Posterior vena cava (tissue), 2 donors: ENCODE data around the gene SORBS2. TPM values are rescaled to one million over a fixed set of nuclear protein-coding genes. Genes with fewer than 3 reads are reported as not detected.
"Not testable (repeated sequence)": the region's sequence is repeated elsewhere in the genome, so short reads cannot be mapped to it uniquely, and the experiment has no call there.

Experiments used
- DNase-seq: peaks from one replicate; pipeline ENCODE4 v3.0.0-alpha.2; 2020; ENCODE audit warnings: low spot score
- intact Hi-C, 2 donors: fragments of 100-400 bp; cut with DNase I; formaldehyde crosslinking; loops; one replicate each; pipeline versions ENCODE4 v1.14.1 to v1.14.2; 2022 to 2023
- total RNA-seq, 2 donors: library from RNA; stranded (reverse); fragmentation: NEBNext Ultra II Directional; extraction: Animal tissue kit (Norgen Biotek cat#: 25700); gene quantifications; one replicate each; pipeline ENCODE4 v1.2.1, GENCODE V29; 2021
- donor health status: DM: yes; HTN: yes; CAD: no.
- donor health status: DM: yes; HTN: yes; CAD: no.

SORBS2 gene
- total RNA-seq, 2 donors from 2014 or later = 139 to 166 TPM

- intact Hi-C loops = no loop called here
- DNase-seq = no peak
Measured at GRCh38 chr4:185564349-185564748, 247.6 kb downstream of the SORBS2 start.

DNA sequence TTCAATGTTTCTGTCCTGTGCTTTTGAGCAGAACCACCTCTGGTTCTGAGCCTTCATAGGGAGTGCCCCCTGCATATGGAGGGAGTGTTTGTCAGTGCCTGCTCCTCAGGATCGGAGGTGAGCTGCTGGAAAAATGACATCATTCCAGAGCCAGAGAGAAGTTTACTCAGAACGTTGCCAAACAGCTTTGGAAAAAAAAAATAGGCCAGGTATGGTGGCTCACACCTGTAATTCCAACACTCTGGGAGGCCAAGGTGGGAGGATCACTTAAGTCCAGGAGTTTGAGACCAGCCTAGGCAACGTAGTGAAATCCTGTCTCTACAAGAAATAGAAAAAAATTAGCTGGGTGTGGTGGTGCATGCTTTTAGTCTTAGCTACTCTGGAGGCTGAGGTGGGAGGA is 249.5 kb downstream of the SORBS2 start:
- DNase-seq = no peak
- intact Hi-C loops = no loop called here

DNA sequence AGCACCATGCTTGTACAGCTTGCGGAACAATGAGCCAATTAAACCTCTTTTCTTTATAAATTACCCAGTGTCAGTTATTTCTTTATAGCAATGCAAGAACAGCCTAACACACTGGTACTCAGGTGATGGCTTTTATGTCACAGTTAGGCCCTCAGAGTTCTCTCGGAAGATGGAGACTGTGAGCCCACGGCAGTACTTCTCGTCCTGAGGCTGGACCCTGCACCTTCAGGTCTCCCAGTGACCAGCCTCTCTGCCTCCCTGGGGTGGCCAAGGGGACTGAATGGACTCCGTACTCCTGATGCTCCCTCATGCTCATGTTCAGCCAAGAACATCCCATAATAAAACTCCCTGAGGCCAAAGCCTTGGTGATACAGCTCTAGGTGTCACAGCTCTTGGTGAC is 251.7 kb downstream of the SORBS2 start:
- no peak for DNase-seq
- intact Hi-C loops = no loop called here

- intact Hi-C loops = no loop called here
- DNase-seq = no peak
Measured at GRCh38 chr4:185559915-185560281, 252.1 kb downstream of the SORBS2 start.

DNA sequence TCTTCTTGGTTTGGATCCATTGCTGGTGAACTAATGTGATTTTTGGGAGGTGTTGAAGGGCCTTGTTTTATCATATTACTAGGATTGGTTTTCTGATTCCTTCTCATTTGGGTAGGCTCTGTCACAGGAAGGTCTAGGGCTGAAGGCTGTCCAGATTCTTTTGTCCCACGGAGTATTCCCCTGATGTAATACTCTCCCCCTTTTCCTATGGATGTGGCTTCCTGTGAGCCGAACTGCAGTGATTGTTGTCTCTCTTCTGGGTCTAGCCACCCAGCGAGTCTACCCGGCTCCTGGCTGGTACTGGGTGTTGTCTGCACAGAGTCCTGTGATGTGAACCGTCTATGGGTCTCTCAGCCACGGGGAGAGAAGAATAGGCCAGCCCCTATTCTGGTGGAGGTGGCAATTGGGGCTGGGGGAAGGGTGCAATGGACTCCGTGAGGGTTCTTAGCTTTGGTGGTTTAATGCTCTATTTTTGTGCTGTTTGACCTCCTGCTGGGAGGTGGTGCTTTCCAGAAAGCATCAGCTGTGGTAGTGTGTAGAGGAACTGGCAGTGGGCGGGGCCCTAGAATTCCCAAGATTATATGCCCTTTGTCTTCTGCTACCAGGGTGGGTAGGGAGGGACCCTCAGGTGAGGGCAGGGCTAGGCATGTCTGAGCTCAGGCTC is 252.6 kb downstream of the SORBS2 start:
- DNase-seq, intact Hi-C loops: not testable (repeated sequence)

DNA sequence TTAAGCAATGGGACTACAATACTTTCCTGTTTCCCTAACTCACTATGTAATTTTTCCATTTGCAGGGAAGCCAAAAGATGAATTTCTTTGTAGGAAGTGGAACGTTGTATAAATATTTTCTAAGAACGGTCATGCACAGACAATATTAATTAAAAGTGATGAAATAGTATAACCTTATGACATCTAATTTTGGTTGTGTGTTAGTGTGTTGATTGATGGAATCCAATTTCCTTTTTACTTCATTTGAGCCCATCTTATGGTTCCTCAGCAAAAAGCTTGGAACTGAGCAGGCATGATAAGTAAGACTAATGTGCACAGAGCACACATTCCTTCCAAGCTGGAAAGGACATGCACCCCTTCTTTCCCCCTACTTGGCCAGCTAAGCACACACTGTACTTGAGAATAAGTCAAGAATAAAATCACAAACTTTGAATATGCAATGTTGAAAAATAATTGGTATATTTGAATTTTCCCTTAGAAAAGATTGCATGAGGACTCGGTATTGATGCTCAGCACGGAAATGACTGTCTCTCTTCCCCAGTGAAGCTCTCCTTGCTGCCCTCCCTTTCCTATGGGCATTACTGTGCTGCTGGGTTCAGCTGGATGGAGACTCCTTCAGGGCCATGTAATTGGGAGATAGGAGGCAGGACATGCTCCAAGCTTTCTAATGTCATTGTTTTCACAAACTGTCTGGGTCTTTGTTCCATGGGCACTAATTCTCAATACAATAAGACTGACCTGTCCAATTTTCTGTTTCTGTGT is 257.4 kb downstream of the SORBS2 start:
- no peak for DNase-seq
- intact Hi-C loops = no loop called here

- intact Hi-C loops = no loop called here
- no peak for DNase-seq
Measured at GRCh38 chr4:185552254-185552653, 259.7 kb downstream of the SORBS2 start.

DNA sequence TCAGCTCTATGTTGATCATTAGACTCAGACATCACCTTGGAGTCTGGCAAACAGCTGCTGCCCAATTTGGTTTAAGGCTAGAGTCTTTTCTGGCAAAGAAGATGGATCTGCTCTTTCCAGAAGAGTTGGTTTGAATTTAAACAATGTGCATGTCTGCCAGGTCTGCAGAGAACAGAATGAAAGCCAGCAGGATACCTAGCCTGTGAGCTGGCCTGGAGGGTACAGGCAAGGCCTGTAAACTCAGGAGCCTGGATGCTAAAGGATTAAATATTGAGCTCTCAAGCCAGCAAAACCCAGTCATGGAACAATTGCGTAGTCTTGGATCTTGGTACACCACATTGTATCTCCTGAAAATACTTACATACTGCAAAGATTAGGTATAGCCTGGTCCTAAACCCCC is 261.1 kb downstream of the SORBS2 start:
- intact Hi-C loops = no loop called here
- no peak for DNase-seq

- intact Hi-C loops = loop anchor here in 1 of 2 donors (5.0 kb wide), 1 partner anchor 1163 kb away; no protein-coding TSS in a partner anchor
- DNase-seq = no peak
Measured at GRCh38 chr4:185549095-185549639, 262.8 kb downstream of the SORBS2 start.

DNA sequence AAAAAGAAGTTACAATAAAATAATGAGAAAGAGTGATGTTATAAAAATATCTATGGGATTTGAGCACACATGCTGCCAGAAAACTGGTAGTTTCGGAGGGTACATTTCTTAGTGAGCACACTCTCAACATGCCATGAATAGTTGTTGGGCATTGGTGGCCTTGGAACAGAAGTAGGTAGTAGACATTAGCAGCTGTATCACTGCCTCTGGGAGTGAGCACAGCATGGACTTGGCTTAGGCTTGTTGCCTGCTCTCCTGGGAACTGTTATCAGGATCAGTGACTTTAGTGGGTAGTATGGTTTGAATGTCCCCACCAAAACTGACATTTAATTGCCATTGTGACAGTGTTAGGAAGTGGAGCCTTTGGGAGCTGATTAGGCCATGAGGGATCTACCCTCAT is 263.4 kb downstream of the SORBS2 start:
- no peak for DNase-seq
- intact Hi-C loops = loop anchor here in 1 of 2 donors (5.0 kb wide), 1 partner anchor 1164 kb away; no protein-coding TSS in a partner anchor

DNA sequence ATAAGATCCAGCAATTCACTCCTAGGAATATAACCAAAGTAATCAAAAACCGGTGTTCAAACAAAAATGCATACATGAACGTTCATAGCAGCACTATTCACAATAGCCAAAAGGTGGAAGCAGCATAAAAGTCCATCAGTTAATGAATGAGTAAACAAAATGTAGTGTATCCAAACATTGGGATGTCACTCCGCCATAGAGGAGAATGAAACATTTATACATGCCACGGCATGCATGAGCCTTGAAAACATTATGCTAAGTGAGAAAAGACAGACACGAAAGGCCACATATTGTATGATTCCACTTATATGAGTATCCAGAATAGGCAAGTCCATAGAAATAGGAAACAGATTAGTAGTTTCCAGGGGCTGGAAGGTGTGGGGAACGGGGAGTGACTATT is 265.7 kb downstream of the SORBS2 start:
- intact Hi-C loops = loop anchor here in 1 of 2 donors (5.0 kb wide), 1 partner anchor 1166 kb away; no protein-coding TSS in a partner anchor
- no peak for DNase-seq

GRCh38 chr4:185542626-185543315 is 269.2 kb downstream of the SORBS2 start:
- DNase-seq = peak; percentile 91
- intact Hi-C loops = no loop called here

- peak; percentile 94 for DNase-seq
- intact Hi-C loops = no loop called here
Measured at GRCh38 chr4:185541251-185541727, 270.7 kb downstream of the SORBS2 start.

DNA sequence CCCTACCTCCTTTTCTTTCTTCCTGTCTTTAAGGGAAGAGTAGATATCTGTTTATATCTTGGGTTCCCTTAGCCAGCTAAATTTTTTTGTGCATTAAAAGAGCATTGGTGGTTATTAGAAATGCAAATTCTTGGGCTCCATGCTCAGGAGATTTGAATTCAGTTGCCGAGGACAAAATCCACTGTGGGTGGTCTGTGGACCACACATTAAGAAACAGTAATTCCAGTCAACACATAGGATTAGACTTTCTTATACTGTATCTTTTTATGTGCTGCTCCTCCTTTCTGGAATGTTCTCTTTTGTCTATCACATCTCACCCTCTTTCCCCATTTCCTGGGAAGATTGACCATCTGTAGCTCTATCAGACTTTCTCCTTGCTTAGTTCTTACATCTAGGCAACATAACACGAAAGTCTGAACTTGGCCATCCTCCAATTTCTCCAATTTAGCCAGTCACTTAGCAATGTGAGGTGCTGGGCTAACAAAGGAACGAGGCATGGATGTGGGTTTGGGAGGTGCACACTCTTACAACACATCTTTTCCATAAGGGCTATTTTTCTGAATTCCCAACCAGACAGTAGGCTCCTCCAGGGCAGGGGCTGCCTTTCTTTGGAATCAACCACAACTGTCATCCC is 271.4 kb downstream of the SORBS2 start:
- intact Hi-C loops = no loop called here

GRCh38 chr4:185540040-185540439 is 272.0 kb downstream of the SORBS2 start:
- intact Hi-C loops = no loop called here

More for the DNA sequence above, 271.4 kb downstream of the SORBS2 start:
- DNase-seq = no peak

DNA sequence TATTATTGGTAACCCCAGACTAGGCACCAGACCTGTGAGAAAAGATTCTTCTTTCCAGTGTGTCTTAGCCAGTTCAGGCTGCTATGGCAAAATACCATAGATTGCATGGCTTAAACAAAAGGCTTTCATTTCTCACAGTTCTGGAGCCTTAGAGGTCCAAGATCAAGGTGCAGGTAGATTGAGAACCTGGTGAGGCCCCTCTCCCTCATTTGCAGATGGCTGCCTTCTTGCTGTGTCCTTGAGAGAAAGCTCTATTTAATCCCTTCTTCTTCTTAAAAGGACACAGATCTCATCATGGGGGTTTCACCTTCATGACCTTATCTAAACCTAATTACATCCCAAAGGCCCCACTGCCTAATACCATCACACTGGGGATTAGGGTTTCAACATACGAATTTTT is 273.2 kb downstream of the SORBS2 start:
- DNase-seq = no peak
- intact Hi-C loops = loop anchor here in 1 of 2 donors (5.0 kb wide), 1 partner anchor 33 kb away; no protein-coding TSS in a partner anchor

More at GRCh38 chr4:185540040-185540439, 272.0 kb downstream of the SORBS2 start:
- no peak for DNase-seq

- intact Hi-C loops = loop anchor here in 1 of 2 donors (5.0 kb wide), 1 partner anchor 36 kb away; no protein-coding TSS in a partner anchor
Measured at GRCh38 chr4:185536411-185536709, 275.6 kb downstream of the SORBS2 start.

GRCh38 chr4:185535612-185536410 is 276.2 kb downstream of the SORBS2 start:
- intact Hi-C loops = loop anchor here in 1 of 2 donors (5.0 kb wide), 1 partner anchor 36 kb away; no protein-coding TSS in a partner anchor
- no peak for DNase-seq

More at GRCh38 chr4:185536411-185536709, 275.6 kb downstream of the SORBS2 start:
- peak; percentile 85 for DNase-seq
